ENCODE results near the gene COL17A1.

The COL17A1 gene

DNA sequence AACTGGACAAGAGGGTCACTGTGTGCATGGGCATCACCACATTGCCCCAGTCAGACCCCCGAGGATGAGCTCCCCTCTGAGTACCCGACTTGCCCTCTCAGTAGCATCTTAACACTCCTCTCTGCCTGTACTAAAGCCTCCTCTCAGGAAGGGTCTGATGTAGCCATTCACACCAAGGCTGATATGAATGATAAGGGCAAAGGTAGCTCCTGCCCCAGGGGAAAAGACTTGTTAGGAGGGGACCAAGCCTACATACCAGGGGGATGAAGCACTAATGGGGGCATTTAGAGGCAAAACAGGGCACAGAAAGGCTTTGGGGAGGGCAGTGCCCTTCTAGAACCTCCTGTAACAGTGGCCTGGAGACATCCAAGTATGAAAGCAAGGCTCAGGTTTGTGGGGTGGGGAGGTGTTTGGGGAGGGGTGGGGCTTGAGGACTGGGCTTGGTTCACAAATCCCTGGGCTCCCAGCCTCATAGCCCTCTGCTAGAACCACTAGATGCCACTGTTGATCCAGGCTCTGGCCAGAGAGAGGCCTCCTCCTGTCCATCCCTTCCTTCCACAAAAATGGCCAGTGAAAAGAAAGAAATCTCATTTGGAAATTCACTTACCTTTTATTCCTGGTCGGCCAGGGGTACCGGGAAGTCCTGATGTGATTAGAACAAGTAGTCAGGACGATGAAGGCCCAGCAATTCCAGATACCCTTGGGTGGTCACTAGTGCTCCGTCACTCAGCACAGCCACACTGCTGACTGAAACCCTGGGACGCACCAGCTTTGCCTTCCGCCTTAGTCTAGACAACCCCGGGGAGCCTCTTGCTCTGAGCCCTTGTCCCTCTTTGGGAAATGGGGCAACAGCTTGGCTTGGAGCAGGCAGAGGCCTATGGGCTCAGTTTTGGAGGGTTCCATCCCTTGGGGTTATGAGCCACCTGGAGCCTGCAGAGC lies 40.3 kb downstream of the COL17A1 start:
- no peak overlapping the region for H3K4me2 ChIP-seq (ENCODE audit: low read length)
- TF ChIP-seq, protein P1, sequence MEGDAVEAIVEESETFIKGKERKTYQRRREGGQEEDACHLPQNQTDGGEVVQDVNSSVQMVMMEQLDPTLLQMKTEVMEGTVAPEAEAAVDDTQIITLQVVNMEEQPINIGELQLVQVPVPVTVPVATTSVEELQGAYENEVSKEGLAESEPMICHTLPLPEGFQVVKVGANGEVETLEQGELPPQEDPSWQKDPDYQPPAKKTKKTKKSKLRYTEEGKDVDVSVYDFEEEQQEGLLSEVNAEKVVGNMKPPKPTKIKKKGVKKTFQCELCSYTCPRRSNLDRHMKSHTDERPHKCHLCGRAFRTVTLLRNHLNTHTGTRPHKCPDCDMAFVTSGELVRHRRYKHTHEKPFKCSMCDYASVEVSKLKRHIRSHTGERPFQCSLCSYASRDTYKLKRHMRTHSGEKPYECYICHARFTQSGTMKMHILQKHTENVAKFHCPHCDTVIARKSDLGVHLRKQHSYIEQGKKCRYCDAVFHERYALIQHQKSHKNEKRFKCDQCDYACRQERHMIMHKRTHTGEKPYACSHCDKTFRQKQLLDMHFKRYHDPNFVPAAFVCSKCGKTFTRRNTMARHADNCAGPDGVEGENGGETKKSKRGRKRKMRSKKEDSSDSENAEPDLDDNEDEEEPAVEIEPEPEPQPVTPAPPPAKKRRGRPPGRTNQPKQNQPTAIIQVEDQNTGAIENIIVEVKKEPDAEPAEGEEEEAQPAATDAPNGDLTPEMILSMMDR (IDR thresholded peaks at IDR 0.05) = peak; percentile 72
- H3K27ac ChIP-seq = no peak overlapping the region
- no peak overlapping the region for H3K9ac ChIP-seq
- no peaks in the 10 kb centered on the region for H3K27me3 ChIP-seq (ENCODE audit: control insufficient read depth, insufficient read depth, low read length)
- no peaks in the 10 kb centered on the region for H3K79me2 ChIP-seq
- H3K4me1 ChIP-seq = peaks cover 2% of the 10 kb centered on the region
- H3K9me3 ChIP-seq (ENCODE audit: control insufficient read depth, low read length) = no peaks in the 10 kb centered on the region
- H3K4me3 ChIP-seq (ENCODE audit: low read depth, low read length) = no peak overlapping the region
- no peak overlapping the region for H2AFZ ChIP-seq
- H3K36me3 ChIP-seq (ENCODE audit: control insufficient read depth, insufficient read depth, low read length) = no peaks in the 10 kb centered on the region

DNA sequence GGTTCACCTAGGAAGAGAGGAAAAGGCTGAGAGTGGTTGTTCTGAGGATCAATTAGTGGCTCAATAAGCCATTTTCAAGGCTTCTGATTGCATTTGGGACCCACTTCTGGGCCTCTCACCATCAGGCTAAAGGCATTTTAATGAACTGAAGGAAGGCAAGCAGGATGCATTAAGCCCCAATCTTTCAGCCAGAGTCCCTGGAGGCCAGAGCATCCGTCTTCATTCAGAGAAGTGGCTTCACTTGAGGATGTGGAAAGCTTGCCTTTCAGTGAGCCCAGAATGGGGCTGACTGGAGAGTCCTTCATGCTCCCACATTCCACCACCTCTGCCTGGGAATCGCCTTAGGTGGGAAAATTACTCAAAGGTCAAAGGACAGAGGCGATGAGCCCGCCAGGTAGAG lies 41.8 kb downstream of the COL17A1 start:
- no peaks in the 10 kb centered on the region for H3K36me3 ChIP-seq (ENCODE audit: control insufficient read depth, insufficient read depth, low read length)
- H3K4me3 ChIP-seq (ENCODE audit: low read depth, low read length) = no peak overlapping the region
- no peaks in the 10 kb centered on the region for H3K27me3 ChIP-seq (ENCODE audit: control insufficient read depth, insufficient read depth, low read length)
- H2AFZ ChIP-seq = no peak overlapping the region
- no peaks in the 10 kb centered on the region for H3K9me3 ChIP-seq (ENCODE audit: control insufficient read depth, low read length)
- H3K27ac ChIP-seq = no peak overlapping the region
- TF ChIP-seq, protein P1 (IDR thresholded peaks at IDR 0.05) = no peak
- H3K4me1 ChIP-seq = no peaks in the 10 kb centered on the region
- H3K4me2 ChIP-seq (ENCODE audit: low read length) = no peak overlapping the region
- H3K9ac ChIP-seq = no peak overlapping the region
- no peaks in the 10 kb centered on the region for H3K79me2 ChIP-seq

DNA sequence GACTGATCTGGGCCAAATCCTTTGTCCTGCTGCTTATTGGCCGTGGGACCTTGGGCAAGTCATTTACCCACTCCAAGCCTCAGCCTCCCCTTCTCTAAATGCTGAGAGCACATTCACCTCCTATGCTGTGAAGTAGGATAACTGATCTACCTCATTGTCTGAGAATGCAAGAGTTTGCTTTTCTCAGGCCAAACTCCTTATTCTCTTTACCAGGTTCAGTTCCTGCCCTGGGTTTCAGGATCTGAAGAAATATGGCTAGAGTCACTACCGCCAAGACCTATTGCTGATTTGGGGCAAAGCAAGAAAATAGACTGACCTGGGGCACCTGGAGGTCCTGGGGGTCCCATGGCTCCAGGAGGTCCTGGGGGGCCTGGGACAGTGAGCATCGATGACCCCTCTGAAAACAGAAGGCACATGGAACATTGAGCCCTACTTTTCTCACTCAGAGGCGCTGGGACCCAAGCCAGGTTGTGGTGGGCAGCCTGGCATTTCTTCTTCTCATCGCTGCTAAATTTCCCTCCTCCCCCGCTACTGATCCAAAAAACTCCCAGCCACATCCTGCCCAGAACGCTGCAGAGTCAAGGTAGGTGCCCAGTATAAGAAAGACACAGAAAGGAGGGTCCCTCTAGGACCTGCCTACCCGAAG lies 42.4 kb downstream of the COL17A1 start:
- TF ChIP-seq, protein P1 (IDR thresholded peaks at IDR 0.05) = no peak
- Histone ChIP-seq H3K9ac (no peak overlapping the region), H3K4me1 (no peaks in the 10 kb centered on the region), H3K36me3 (ENCODE audit: control insufficient read depth, insufficient read depth, low read length) (no peaks in the 10 kb centered on the region), H3K79me2 (no peaks in the 10 kb centered on the region), H2AFZ (no peak overlapping the region), H3K4me3 (ENCODE audit: low read depth, low read length) (no peak overlapping the region), H3K27me3 (ENCODE audit: control insufficient read depth, insufficient read depth, low read length) (no peaks in the 10 kb centered on the region), H3K4me2 (ENCODE audit: low read length) (no peak overlapping the region), H3K27ac (no peak overlapping the region), H3K9me3 (ENCODE audit: control insufficient read depth, low read length) (no peaks in the 10 kb centered on the region)

DNA sequence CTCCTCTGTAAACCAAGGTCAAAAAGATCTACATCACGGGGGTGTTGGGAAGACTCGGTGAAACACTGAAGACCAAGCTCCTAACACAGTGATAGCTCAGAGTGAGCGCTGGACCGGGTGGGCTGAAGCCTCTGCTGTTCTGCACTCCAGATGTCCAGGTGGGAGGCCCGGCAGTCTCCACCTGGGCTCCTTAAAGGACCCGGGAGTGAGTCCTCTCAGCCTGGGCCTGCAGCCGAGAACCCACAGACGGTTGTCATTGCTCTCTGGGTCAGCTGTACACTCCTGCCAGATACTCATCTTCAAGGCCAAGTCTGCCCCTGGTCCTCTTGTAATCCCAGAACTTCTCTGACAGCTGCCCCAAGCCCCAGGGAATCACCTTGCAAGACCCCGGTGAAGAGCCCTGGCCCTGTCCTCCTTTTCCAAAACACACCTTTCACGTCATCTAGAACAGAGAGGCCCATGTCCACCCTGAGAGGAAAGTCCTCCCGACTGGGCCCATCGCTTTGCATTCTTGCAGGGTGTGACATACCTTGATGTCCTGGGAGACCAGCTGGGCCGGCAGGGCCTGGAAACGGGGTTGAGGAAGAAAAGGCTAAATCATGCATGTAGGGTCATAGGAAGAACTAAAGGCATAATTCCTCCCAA lies 43.7 kb downstream of the COL17A1 start:
- TF ChIP-seq, protein P1 (IDR thresholded peaks at IDR 0.05) = no peak
- Histone ChIP-seq H2AFZ (no peak overlapping the region), H3K4me1 (no peaks in the 10 kb centered on the region), H3K27ac (no peak overlapping the region), H3K36me3 (ENCODE audit: control insufficient read depth, insufficient read depth, low read length) (no peaks in the 10 kb centered on the region), H3K27me3 (ENCODE audit: control insufficient read depth, insufficient read depth, low read length) (no peaks in the 10 kb centered on the region), H3K4me3 (ENCODE audit: low read depth, low read length) (no peak overlapping the region), H3K4me2 (ENCODE audit: low read length) (no peak overlapping the region), H3K9ac (no peak overlapping the region), H3K9me3 (ENCODE audit: control insufficient read depth, low read length) (no peaks in the 10 kb centered on the region), H3K79me2 (no peaks in the 10 kb centered on the region)

All from parathyroid adenoma (tissue), 2 donors.